ENCODE results near the gene CH25H. TPM values are rescaled to one million over a fixed set of nuclear protein-coding genes. Genes with fewer than 3 reads are reported as not detected.

Gene CH25H
- total RNA-seq, 1 donor from 2014 or later, result not detected

DNA sequence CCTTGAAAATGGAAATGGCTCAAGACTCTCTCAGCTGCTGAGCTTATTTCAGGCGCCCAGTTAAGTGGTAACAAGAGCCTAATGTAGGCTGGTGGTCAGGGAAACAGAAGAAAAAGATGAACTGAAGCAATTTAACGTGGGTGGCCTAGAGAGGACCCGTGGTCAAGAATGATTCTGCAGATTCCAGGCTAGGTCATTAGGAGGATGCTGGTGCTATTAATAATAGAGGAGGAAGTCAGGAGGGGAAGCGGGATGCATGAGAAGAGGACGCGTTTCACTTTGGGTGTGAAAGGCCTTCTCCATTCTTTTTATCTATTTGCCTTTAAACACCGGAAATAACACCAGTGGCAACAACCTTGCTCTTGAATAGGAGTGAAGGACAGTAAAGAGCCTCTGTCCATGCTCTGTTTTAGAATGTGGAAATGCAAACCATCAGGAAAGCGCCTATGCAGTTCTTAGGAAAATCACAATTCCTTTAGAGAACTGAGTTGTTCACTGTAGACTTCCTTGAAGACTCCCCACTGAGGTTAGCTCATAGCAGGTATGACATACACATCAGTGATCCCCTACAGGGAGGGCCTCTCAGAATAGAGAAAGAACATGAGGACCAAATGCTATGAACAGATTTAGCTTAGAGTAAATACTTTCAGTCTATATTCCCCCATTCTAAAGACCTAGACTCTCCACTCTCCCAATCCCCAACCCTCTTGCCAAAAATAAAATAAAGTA lies 35.9 kb upstream of the CH25H start:
- no peaks in the 10 kb centered on the region for H3K36me3 Mint-ChIP-seq (ENCODE audit: low read depth)
- H3K4me1 Mint-ChIP-seq (ENCODE audit: low read depth), result no peaks in the 10 kb centered on the region
- TF ChIP-seq, protein P1, sequence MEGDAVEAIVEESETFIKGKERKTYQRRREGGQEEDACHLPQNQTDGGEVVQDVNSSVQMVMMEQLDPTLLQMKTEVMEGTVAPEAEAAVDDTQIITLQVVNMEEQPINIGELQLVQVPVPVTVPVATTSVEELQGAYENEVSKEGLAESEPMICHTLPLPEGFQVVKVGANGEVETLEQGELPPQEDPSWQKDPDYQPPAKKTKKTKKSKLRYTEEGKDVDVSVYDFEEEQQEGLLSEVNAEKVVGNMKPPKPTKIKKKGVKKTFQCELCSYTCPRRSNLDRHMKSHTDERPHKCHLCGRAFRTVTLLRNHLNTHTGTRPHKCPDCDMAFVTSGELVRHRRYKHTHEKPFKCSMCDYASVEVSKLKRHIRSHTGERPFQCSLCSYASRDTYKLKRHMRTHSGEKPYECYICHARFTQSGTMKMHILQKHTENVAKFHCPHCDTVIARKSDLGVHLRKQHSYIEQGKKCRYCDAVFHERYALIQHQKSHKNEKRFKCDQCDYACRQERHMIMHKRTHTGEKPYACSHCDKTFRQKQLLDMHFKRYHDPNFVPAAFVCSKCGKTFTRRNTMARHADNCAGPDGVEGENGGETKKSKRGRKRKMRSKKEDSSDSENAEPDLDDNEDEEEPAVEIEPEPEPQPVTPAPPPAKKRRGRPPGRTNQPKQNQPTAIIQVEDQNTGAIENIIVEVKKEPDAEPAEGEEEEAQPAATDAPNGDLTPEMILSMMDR (IDR thresholded peaks at IDR 0.05), result no peak
- H3K4me3 Mint-ChIP-seq (ENCODE audit: unreplicated experiment), result no peak overlapping the region
- H3K27ac Mint-ChIP-seq (ENCODE audit: unreplicated experiment), result no peak overlapping the region
- H3K27me3 Mint-ChIP-seq (ENCODE audit: low read depth), result no peaks in the 10 kb centered on the region
- no peaks in the 10 kb centered on the region for H3K9me3 Mint-ChIP-seq (ENCODE audit: low read depth)
- DNase-seq (ENCODE audit: low spot score), result no peak

DNA sequence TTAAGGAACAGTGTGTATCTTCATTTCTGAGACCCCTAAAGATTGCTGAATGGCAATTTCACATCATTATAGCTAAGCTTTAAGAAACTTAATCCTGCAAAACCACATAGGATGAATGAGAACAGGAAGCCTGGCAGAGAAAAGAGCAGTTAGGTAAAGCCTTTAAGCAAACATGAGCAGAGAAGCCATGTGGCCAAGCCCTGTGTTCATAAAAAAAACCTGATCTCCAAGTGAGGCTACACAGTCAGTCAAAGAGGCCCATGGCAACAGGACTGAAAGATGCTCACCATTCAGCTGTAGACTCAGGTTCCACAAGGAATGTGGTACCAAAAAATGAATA lies 35.2 kb upstream of the CH25H start:
- DNase-seq (ENCODE audit: low spot score), result no peak
- H3K4me1 Mint-ChIP-seq (ENCODE audit: low read depth), result no peaks in the 10 kb centered on the region
- no peak overlapping the region for H3K4me3 Mint-ChIP-seq (ENCODE audit: unreplicated experiment)
- H3K27me3 Mint-ChIP-seq (ENCODE audit: low read depth), result no peaks in the 10 kb centered on the region
- no peaks in the 10 kb centered on the region for H3K36me3 Mint-ChIP-seq (ENCODE audit: low read depth)
- no peak overlapping the region for H3K27ac Mint-ChIP-seq (ENCODE audit: unreplicated experiment)
- H3K9me3 Mint-ChIP-seq (ENCODE audit: low read depth), result no peaks in the 10 kb centered on the region
- TF ChIP-seq, protein P1 (IDR thresholded peaks at IDR 0.05), result no peak

DNA sequence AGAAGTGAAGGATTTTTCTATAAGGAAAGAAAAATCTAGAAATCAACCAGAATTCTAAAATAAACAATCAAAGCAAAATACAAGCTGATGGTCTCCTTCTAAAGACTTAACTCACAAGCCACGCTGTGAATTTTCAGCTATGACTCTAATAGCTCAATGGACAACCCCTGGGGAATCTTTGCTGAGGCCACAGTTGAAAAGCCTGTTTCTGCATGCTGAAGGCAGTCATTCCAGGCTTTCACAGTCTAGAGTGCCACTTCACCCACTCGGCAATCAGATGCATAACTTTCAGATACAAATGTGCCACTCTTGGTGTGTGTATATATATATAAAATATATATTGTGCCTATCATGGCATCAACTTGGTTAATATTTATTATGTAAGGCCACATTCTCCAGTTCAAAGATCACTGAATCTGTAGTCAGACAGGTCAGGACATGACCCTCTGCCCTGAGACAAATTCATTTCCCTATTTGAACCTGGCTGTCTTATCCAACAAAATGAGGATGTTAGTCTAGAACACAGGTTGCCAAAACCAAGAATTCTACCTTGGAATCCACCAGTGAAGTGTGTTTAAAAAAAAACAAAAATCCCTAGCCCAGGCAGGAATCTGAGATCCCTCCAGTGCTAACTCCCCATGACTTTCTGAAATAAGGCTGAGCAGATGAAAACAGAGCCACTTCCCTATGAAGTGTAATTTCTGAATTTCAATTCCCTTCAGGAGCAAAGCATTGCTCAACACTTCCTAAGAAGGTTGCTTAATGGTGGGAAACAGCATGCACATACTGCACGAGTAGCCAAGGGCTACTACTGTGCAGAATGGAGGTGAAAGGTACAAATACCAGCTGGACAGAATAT lies 34.6 kb upstream of the CH25H start:
- H3K36me3 Mint-ChIP-seq (ENCODE audit: low read depth), result no peaks in the 10 kb centered on the region
- no peaks in the 10 kb centered on the region for H3K9me3 Mint-ChIP-seq (ENCODE audit: low read depth)
- H3K4me1 Mint-ChIP-seq (ENCODE audit: low read depth), result no peaks in the 10 kb centered on the region
- H3K27me3 Mint-ChIP-seq (ENCODE audit: low read depth), result no peaks in the 10 kb centered on the region
- DNase-seq (ENCODE audit: low spot score), result no peak
- no peak overlapping the region for H3K4me3 Mint-ChIP-seq (ENCODE audit: unreplicated experiment)
- TF ChIP-seq, protein P1 (IDR thresholded peaks at IDR 0.05), result no peak
- no peak overlapping the region for H3K27ac Mint-ChIP-seq (ENCODE audit: unreplicated experiment)

DNA sequence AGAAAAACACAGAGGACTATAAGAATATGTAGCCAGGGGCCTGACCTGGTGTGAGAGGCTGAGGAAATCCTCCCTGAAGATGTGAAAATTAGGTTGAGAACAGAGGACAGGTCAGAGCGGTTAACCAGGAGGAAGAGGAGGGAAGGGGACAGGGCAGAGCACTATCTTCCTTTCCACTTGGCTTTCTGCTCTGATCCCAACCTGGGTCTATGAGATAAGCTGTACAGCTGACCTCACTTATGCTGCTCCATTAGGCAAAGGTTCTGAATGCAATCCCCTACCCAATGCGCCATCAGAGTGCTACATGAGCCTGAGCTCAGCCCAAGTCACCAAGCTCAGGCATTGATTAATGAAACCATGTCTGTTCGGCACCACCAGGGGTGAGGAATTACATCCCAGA lies 33.9 kb upstream of the CH25H start:
- H3K27me3 Mint-ChIP-seq (ENCODE audit: low read depth), result no peaks in the 10 kb centered on the region
- H3K27ac Mint-ChIP-seq (ENCODE audit: unreplicated experiment), result no peak overlapping the region
- H3K9me3 Mint-ChIP-seq (ENCODE audit: low read depth), result no peaks in the 10 kb centered on the region
- TF ChIP-seq, protein P1 (IDR thresholded peaks at IDR 0.05), result no peak
- DNase-seq (ENCODE audit: low spot score), result no peak
- no peaks in the 10 kb centered on the region for H3K36me3 Mint-ChIP-seq (ENCODE audit: low read depth)
- H3K4me1 Mint-ChIP-seq (ENCODE audit: low read depth), result no peaks in the 10 kb centered on the region
- H3K4me3 Mint-ChIP-seq (ENCODE audit: unreplicated experiment), result no peak overlapping the region

DNA sequence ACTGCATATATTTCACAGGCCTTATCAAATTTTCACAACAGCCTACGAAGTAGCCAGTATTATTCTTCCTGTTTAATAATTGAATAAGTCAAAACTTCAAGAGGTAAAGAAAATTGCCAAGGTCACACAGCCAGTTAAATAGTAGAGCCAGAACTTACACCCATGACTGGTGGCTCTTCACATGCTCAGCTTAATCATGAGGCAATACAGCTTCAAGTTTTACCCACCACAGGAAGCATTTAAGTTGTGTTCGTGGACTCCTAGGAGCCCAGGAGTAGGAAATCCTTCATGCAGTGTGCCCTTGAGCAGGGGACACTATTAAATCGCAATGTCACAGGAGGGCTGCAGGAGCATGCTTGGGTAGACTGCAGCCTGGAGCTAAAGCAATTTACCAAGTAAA lies 33.4 kb upstream of the CH25H start:
- DNase-seq (ENCODE audit: low spot score), result no peak
- H3K4me3 Mint-ChIP-seq (ENCODE audit: unreplicated experiment), result no peak overlapping the region
- H3K36me3 Mint-ChIP-seq (ENCODE audit: low read depth), result no peaks in the 10 kb centered on the region
- H3K27ac Mint-ChIP-seq (ENCODE audit: unreplicated experiment), result no peak overlapping the region
- no peaks in the 10 kb centered on the region for H3K27me3 Mint-ChIP-seq (ENCODE audit: low read depth)
- H3K9me3 Mint-ChIP-seq (ENCODE audit: low read depth), result no peaks in the 10 kb centered on the region
- TF ChIP-seq, protein P1 (IDR thresholded peaks at IDR 0.05), result no peak
- H3K4me1 Mint-ChIP-seq (ENCODE audit: low read depth), result no peaks in the 10 kb centered on the region
